H1 (cell line): ENCODE data around the gene FAT2. TPM values are rescaled to one million over a fixed set of nuclear protein-coding genes. Genes with fewer than 3 reads are reported as not detected.
"Not testable (repeated sequence)": the region's sequence is repeated elsewhere in the genome, so short reads cannot be mapped to it uniquely, and the experiment has no call there.

Source experiments
- CTCF ChIA-PET: fragments of 300-600 bp; sonication (Branson Sonifier 250); formaldehyde crosslinking; loops from one replicate; lab custom pipeline; 2021; ENCODE audit not compliant: partially characterized antibody; lab: Charles Lee
- POLR2A ChIA-PET: fragments of 300-600 bp; sonication (Branson Sonifier 250); formaldehyde crosslinking; loops from one replicate; lab custom pipeline; 2021; ENCODE audit warnings: inconsistent platforms; ENCODE audit not compliant: partially characterized antibody; lab: Charles Lee
- DNase-seq, 2 experiments: peaks; one replicate each; pipeline versions ENCODE4 v3.0.0 to v3.0.0-alpha.2; 2010 to 2022; ENCODE audit warnings: low spot score in 2 of 2, low read depth in 1 of 2, mixed read lengths in 1 of 2
- FAIRE-seq: peaks from 2 replicates; lab custom pipeline; 2011; peaks lifted over from hg19 to GRCh38; lab: Jason Lieb, UNC
- H2AFZ ChIP-seq: 2 replicates; pipeline ENCODE4 v1.8.1; 2012; ENCODE audit warnings: low read length, inconsistent platforms
- H2AK5ac ChIP-seq: 2 replicates; pipeline ENCODE4 v1.6.1; 2013; ENCODE audit warnings: low read depth, low read length
- H2BK120ac ChIP-seq: replicated peaks from 2 replicates; pipeline ENCODE3; 2013; ENCODE audit warnings: low read depth, low read length, inconsistent platforms
- H2BK12ac ChIP-seq: 2 replicates; pipeline ENCODE4 v1.6.1; 2013; ENCODE audit warnings: low read depth, low read length
- H2BK15ac ChIP-seq: 2 replicates; pipeline ENCODE4 v1.6.1; 2013; ENCODE audit warnings: low read length
- H2BK20ac ChIP-seq: 2 replicates; pipeline ENCODE4 v1.6.1; 2013; ENCODE audit warnings: low read length
- H2BK5ac ChIP-seq: 2 replicates; pipeline ENCODE4 v1.6.1; 2013; ENCODE audit warnings: low read depth, low read length
- H3K14ac ChIP-seq: 2 replicates; pipeline ENCODE4 v1.6.1; 2013; ENCODE audit warnings: inconsistent platforms; ENCODE audit not compliant: insufficient read length
- H3K18ac ChIP-seq: 2 replicates; pipeline ENCODE4 v1.6.1; 2013; ENCODE audit warnings: low read length; ENCODE audit errors: extremely low read depth
- H3K23ac ChIP-seq: 2 replicates; pipeline ENCODE4 v1.6.1; 2013; ENCODE audit warnings: inconsistent platforms; ENCODE audit not compliant: insufficient read length
- H3K23me2 ChIP-seq: 2 replicates; pipeline ENCODE4 v1.6.1; 2013; ENCODE audit warnings: low read depth, low read length
- H3K27ac ChIP-seq: 2 replicates; pipeline ENCODE4 v1.6.1; 2011; ENCODE audit warnings: low read depth, low read length, inconsistent platforms
- H3K27me3 ChIP-seq, 4 experiments: replicated peaks in 1 of 4; 1 replicate in 1 of 4; 2 replicates in 3 of 4; pipeline versions ENCODE4 v1.6.1 to v1.8.1; 2011 to 2013; ENCODE audit warnings: low read length in 3 of 4, mild to moderate bottlenecking in 3 of 4, inconsistent platforms in 2 of 4, mixed read lengths in 2 of 4, moderate library complexity in 1 of 4; ENCODE audit not compliant: control insufficient read depth in 3 of 4, insufficient read depth in 3 of 4; ENCODE audit errors: extremely low read depth in 1 of 4
- H3K36me3 ChIP-seq, 4 experiments: 2 replicates each; pipeline versions ENCODE4 v1.6.1 to v1.8.1; 2011 to 2013; ENCODE audit warnings: mild to moderate bottlenecking in 4 of 4, low read length in 3 of 4, moderate library complexity in 2 of 4, control low read depth in 1 of 4, inconsistent platforms in 1 of 4; ENCODE audit not compliant: insufficient read depth in 4 of 4, control insufficient read depth in 2 of 4
- H3K4ac ChIP-seq: replicated peaks from 2 replicates; pipeline ENCODE3; 2013; ENCODE audit warnings: low read length, low read depth, mixed read lengths, inconsistent platforms; ENCODE audit not compliant: insufficient read length
- H3K4me1 ChIP-seq, 4 experiments: replicated peaks in 1 of 4; 1 replicate in 1 of 4; 2 replicates in 3 of 4; pipeline versions ENCODE4 v1.6.1 to v1.8.1; 2011 to 2013; ENCODE audit warnings: low read length in 3 of 4, inconsistent platforms in 2 of 4, mixed read lengths in 1 of 4; ENCODE audit not compliant: insufficient read depth in 4 of 4, control insufficient read depth in 3 of 4
- H3K4me2 ChIP-seq, 2 experiments: 2 replicates each; pipeline versions ENCODE4 v1.6.1 to v1.8.1; 2011 to 2013; ENCODE audit warnings: low read depth in 2 of 2, low read length in 2 of 2, control low read depth in 1 of 2, inconsistent platforms in 1 of 2, mild to moderate bottlenecking in 1 of 2; ENCODE audit not compliant: insufficient read depth in 1 of 2
- H3K4me3 ChIP-seq, 4 experiments: fragments of 200-600, 300-600 bp in 1 of 4; sonication (generic), shearing (Covaris generic), sonication (Bioruptor Twin) in 1 of 4; 2 replicates each; pipeline versions ENCODE4 v1.5.1 to v1.8.1; 2011 to 2016; ENCODE audit warnings: low read length in 4 of 4, low read depth in 3 of 4, control low read depth in 2 of 4, inconsistent platforms in 2 of 4, mild to moderate bottlenecking in 2 of 4, mixed read lengths in 1 of 4, moderate library complexity in 1 of 4; ENCODE audit not compliant: insufficient read depth in 2 of 4; ENCODE audit errors: extremely low read depth in 1 of 4
- H3K56ac ChIP-seq: replicated peaks from 2 replicates; pipeline ENCODE3; 2013; ENCODE audit warnings: low read depth, mild to moderate bottlenecking, mixed read lengths, low read length, inconsistent platforms; ENCODE audit not compliant: insufficient read length
- H3K79me1 ChIP-seq: 2 replicates; pipeline ENCODE4 v1.6.1; 2013; ENCODE audit warnings: low read depth, low read length, control low read depth
- H3K79me2 ChIP-seq, 2 experiments: 2 replicates each; pipeline versions ENCODE4 v1.6.1 to v1.8.1; 2012 to 2013; ENCODE audit warnings: low read length in 2 of 2, mild to moderate bottlenecking in 2 of 2, inconsistent platforms in 1 of 2; ENCODE audit not compliant: insufficient read depth in 2 of 2, control insufficient read depth in 1 of 2
- H3K9ac ChIP-seq, 4 experiments: replicated peaks in 1 of 4; 1 replicate in 1 of 4; 2 replicates in 3 of 4; pipeline versions ENCODE4 v1.6.1 to v1.8.1; 2011 to 2013; ENCODE audit warnings: low read depth in 3 of 4, low read length in 3 of 4, control low read depth in 2 of 4, mild to moderate bottlenecking in 2 of 4, moderate library complexity in 2 of 4, inconsistent platforms in 1 of 4; ENCODE audit errors: extremely low read depth in 1 of 4
- H3K9me3 ChIP-seq, 2 experiments: 2 replicates each; pipeline versions ENCODE4 v1.6.1 to v1.8.1; 2012 to 2013; ENCODE audit warnings: mild to moderate bottlenecking in 2 of 2, moderate library complexity in 2 of 2, control low read depth in 1 of 2, inconsistent platforms in 1 of 2, low read depth in 1 of 2, low read length in 1 of 2, mixed read lengths in 1 of 2; ENCODE audit not compliant: insufficient read depth in 2 of 2
- H4K20me1 ChIP-seq, 2 experiments: replicated peaks in 1 of 2; 2 replicates each; pipeline versions ENCODE3 to v1.8.1; 2011 to 2013; ENCODE audit warnings: inconsistent platforms in 2 of 2, low read length in 2 of 2, mild to moderate bottlenecking in 1 of 2; ENCODE audit not compliant: insufficient read depth in 2 of 2, control insufficient read depth in 1 of 2
- H4K5ac ChIP-seq: 2 replicates; pipeline ENCODE4 v1.6.1; 2013; ENCODE audit warnings: low read length, low read depth, mixed read lengths, inconsistent platforms; ENCODE audit not compliant: insufficient read length
- H4K8ac ChIP-seq: 2 replicates; pipeline ENCODE4 v1.8.0; 2013; ENCODE audit warnings: mild to moderate bottlenecking, moderate library complexity, low read length, inconsistent platforms; ENCODE audit not compliant: insufficient read depth; ENCODE audit errors: extremely low read depth
- H4K91ac ChIP-seq: replicated peaks from 2 replicates; pipeline ENCODE3; 2013; ENCODE audit warnings: low read length, mixed read lengths, inconsistent platforms; ENCODE audit not compliant: insufficient read length
- WGBS, 2 experiments: shearing (Covaris generic) in 1 of 2; methylation state at CpG; one replicate each; pipeline versions ENCODE4 v1.1.6 to v1.1.7; 2013 to 2015; ENCODE audit warnings: low lambda C conversion rate in 2 of 2, mixed read lengths in 2 of 2, inconsistent platforms in 1 of 2, low coverage in 1 of 2, missing lambda C conversion rate in 1 of 2; ENCODE audit not compliant: insufficient replicate concordance in 2 of 2, insufficient coverage in 1 of 2, insufficient read length in 1 of 2; ENCODE audit errors: extremely low coverage in 1 of 2, missing lambda C conversion rate in 1 of 2; 5-methylcytosine and 5-hydroxymethylcytosine counted together
- polyA plus RNA-seq, 7 experiments: library from polyadenylated mRNA; depleted of rRNA in 3 of 7; stranded (reverse) in 5 of 7; unstranded in 2 of 7; fragments of >200 nt in 5 of 7; fragments of 200-250 nt in 2 of 7; gene quantifications; 1 replicate in 5 of 7; 2 replicates in 1 of 7; 4 replicates in 1 of 7; pipeline versions ENCODE4 v1.2.1 to v1.2.3, GENCODE V29; 2011 to 2013; ENCODE audit warnings: missing spikeins in 2 of 7, mixed read lengths in 2 of 7
- total RNA-seq: library from RNA; stranded (reverse); fragmentation: NEBNext Ultra II Directional; extraction: Animal tissue kit (Norgen Biotek cat#: 25700); gene quantifications from 2 replicates; pipeline ENCODE4 v1.2.1, GENCODE V29; 2021

The FAT2 gene
- total and polyA plus RNA-seq, 2 of the 8 experiments (the other 6 are each of a cell fraction or from before 2014, with no cell fraction given) = 0.12 to 0.30 TPM

DNA sequence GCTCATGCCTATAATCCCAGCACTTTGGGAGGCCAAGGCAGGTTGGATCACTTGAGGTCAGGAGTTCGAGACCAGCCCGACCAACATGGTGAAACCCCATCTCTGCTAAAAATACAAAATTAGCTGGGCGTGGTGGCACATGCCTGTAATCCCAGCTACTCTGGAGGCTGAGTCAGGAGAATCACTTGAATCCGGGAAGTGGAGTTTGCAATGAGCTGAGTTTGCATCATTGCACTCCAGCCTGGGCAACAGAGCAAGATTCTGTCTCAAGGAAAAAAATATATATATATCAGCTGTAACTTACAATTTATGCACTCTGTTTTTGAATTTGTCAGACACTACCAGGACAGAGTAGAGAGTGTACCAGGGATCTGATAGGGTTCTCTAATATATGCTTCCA lies 5.8 kb downstream of the FAT2 start:
- H3K9ac ChIP-seq, H2BK15ac ChIP-seq, H3K27ac ChIP-seq, H3K14ac ChIP-seq, FAIRE-seq, H4K8ac ChIP-seq, H3K27me3 ChIP-seq, H2BK20ac ChIP-seq, H3K9me3 ChIP-seq, H3K4me3 ChIP-seq, H2AFZ ChIP-seq, H4K5ac ChIP-seq, H3K79me1 ChIP-seq, H3K23ac ChIP-seq, H3K79me2 ChIP-seq, H3K56ac ChIP-seq, H3K23me2 ChIP-seq, H2BK5ac ChIP-seq, H3K36me3 ChIP-seq, H3K4me1 ChIP-seq, H2BK120ac ChIP-seq, H3K4ac ChIP-seq, H3K18ac ChIP-seq, DNase-seq, H3K4me2 ChIP-seq, H2AK5ac ChIP-seq, H4K20me1 ChIP-seq, H4K91ac ChIP-seq, H2BK12ac ChIP-seq, POLR2A ChIA-PET: not testable (repeated sequence)
- CTCF ChIA-PET = interaction anchor here (0.9 to 1.6 kb wide), 6 partner anchors 9 to 80 kb away, joined by 3 to 12 read pairs (median 3); no protein-coding TSS in a partner anchor
- 60% methylated on average over 4 of the region's 4 CpGs; no CpG with 5 or more reads in 1 of the 2 experiments for WGBS, 2 experiments
